ENCODE measurements around the gene AHDC1.

Gene AHDC1

DNA sequence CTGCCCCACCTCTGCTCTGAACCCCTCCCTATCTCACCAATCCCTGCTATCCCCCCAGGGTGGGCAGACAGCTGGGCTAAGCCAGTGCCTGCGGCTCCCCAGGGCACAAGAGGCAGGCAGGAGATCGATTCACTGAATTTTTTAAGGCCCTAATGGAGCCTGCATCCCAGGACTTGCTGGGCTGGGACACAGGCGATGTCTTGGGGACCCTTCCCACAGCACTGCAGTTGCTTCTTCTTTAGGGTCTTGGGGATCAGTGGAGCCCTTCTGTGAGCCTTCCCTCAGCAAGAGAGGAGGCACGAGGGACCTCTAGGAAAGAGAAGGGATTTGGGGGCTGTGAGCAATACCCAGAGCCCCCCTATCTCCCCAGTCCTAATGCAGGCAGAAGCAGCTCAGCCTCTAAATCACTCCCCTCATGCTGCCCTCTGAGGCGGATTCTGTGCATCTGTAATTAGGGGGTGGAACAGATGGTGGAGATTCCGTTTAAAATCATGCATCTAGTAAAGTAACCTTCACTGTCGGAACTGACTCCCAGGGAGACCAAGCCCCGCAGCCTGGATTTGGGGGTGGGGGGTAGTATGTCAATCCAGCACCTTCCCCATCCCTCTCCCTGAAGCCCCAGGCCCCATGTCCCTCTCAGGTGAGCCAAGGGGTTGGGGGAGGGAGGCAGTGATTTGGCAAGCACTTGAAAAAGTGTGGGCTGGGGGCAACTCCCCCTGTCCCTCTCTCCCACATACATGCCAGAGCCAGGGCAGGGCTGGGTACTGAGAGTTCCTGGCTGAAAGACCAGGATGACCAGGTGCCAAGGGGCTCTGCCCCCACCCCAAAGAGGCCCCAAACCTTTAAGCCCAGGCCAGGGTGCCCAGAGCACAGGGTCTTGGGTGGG, 10.0 kb downstream of the AHDC1 start:
- no peak overlapping the region for H3K4me3 ChIP-seq (ENCODE audit: low read depth, low read length)
- peaks cover 49% of the 10 kb centered on the region for H3K4me1 ChIP-seq
- TF ChIP-seq, protein P1, sequence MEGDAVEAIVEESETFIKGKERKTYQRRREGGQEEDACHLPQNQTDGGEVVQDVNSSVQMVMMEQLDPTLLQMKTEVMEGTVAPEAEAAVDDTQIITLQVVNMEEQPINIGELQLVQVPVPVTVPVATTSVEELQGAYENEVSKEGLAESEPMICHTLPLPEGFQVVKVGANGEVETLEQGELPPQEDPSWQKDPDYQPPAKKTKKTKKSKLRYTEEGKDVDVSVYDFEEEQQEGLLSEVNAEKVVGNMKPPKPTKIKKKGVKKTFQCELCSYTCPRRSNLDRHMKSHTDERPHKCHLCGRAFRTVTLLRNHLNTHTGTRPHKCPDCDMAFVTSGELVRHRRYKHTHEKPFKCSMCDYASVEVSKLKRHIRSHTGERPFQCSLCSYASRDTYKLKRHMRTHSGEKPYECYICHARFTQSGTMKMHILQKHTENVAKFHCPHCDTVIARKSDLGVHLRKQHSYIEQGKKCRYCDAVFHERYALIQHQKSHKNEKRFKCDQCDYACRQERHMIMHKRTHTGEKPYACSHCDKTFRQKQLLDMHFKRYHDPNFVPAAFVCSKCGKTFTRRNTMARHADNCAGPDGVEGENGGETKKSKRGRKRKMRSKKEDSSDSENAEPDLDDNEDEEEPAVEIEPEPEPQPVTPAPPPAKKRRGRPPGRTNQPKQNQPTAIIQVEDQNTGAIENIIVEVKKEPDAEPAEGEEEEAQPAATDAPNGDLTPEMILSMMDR (IDR thresholded peaks at IDR 0.05; ENCODE audit: low read depth, low read length): no peak

DNA sequence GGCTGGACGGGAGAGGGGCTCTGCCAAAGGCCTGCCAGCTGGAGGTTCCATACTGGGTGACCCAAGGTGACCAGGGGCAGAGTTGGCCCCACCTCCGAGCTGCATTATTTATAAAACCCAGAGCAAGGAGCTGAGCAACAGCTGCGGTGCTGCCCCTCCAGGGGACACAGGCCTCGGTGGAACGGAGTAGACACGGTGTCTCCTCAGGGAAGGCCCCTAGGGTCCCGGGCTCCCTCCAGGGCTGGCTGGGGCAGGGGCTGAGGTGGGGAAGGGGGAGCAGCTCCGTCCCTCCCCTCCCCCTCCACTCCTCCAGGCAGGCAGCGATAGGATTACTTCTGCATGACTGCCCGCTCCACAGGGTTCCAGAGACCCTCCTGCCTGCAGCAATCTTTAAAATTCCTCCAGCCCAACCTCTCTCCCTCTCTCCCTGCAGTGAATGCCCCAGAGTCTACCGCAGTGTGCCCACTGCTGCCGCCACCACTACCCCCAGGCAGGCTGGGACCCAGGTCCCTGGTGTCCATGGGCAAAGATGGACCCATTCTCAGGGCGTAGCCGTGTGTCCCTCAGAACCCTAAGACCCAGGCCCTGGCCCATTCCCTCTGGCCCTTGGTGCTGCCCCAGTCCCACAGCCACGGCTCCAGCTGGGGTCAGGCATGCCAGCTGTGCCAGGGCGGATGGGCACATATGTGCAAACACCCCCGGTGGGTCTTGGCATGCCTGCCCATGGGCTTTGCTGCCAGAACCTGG, 10.8 kb downstream of the AHDC1 start:
- Histone ChIP-seq H3K4me3 (ENCODE audit: low read depth, low read length) (no peak overlapping the region), H3K9me3 (no peaks in the 10 kb centered on the region), H3K27me3 (no peaks in the 10 kb centered on the region), H3K36me3 (no peaks in the 10 kb centered on the region), H3K4me1 (peaks cover 43% of the 10 kb centered on the region)
- no peak for DNase-seq
- TF ChIP-seq, protein P1 (IDR thresholded peaks at IDR 0.05; ENCODE audit: low read depth, low read length): no peak

More for the DNA sequence above, 10.0 kb downstream of the AHDC1 start:
- no peaks in the 10 kb centered on the region for H3K36me3 ChIP-seq
- no peak for DNase-seq
- H3K27me3 ChIP-seq: no peaks in the 10 kb centered on the region
- H3K9me3 ChIP-seq: no peaks in the 10 kb centered on the region

DNA sequence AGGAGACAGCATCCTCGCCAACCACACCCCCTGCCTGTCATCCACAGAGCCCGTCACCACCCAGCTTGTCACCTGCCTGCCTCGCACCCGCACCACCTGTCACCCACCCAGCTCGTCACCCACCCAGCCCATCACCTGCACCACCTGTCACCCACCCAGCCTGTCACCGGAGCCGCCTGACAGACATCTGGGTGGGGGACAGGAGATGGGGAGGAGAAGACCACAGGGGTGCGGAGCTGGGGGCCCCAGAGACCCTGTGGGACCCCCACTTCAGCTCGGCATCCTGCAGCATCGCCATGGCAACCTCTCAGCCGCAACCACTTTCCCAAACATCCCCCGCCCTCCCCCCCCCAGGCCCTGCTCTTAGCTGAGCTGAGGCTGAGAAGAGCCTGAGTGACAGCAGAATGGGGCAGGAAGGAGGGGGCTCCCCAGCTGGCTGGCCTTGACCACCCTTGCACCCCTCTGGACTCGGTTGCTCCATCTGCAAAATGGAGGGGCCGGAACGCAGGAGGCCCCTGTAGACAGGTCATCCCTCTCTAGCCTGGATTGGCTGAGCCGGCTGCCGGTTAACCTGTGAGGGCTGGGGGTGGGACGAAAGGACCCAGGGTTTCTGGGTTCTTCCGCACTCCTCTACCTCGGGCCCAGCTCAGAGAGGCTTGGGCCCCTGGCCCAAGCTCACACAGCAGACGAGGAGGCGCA, 11.6 kb downstream of the AHDC1 start:
- no peaks in the 10 kb centered on the region for H3K27me3 ChIP-seq
- H3K4me1 ChIP-seq: peaks cover 37% of the 10 kb centered on the region
- H3K36me3 ChIP-seq: no peaks in the 10 kb centered on the region
- DNase-seq: no peak
- no peak overlapping the region for H3K4me3 ChIP-seq (ENCODE audit: low read depth, low read length)
- no peaks in the 10 kb centered on the region for H3K9me3 ChIP-seq
- TF ChIP-seq, protein P1 (IDR thresholded peaks at IDR 0.05; ENCODE audit: low read depth, low read length): no peak

DNA sequence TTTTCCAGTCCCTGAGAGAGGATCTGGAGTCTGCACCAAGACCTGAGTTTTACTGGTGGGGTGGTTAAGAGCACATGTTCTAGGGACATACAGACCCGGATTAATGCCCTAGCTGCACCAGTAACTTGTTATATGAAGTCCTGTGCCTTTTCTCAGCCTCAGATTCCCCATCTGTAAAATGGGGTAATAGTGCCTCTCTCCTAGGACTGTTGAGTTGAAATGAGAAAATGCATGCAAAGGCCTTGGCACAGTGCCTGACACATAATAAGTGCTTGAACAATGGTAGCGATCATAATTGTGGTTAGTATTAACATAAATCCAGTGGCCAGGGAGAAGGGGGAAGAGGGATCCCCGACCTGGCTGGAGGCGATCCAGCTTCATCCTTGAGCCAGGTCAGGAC, 12.3 kb downstream of the AHDC1 start:
- Histone ChIP-seq H3K9me3 (no peaks in the 10 kb centered on the region), H3K4me3 (ENCODE audit: low read depth, low read length) (no peak overlapping the region), H3K27me3 (no peaks in the 10 kb centered on the region), H3K36me3 (no peaks in the 10 kb centered on the region), H3K4me1 (peaks cover 33% of the 10 kb centered on the region)
- TF ChIP-seq, protein P1 (IDR thresholded peaks at IDR 0.05; ENCODE audit: low read depth, low read length): no peak
- DNase-seq: no peak

DNA sequence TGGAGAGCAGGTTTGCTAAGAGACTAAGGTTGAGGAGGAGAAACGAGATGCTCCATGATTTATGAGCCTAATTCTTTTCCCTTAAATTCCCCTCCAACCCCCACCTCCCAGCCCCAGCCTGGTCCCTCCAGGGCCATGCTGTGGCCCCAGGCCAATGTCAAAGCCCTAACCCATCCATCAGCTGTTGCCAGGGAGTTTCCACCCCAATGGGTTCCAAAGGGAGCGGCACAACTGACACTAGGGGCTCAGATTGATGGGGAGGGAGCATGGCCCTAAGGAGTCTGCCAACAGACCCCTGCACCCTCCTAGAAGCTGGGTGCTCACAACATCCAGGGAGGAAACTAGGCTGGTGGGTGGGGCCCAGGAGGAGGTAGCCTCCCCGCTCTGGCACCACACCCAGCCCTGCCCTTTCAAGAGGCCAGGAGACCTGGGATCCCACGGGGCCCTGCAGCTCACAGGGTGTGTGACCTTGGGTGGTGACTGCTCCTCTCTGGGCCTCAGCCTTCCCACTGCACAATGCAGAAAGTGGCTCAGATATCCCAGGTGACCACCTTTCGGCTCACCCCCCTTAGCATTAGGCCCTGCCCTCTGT, 12.9 kb downstream of the AHDC1 start:
- Histone ChIP-seq H3K4me1 (peaks cover 31% of the 10 kb centered on the region), H3K4me3 (ENCODE audit: low read depth, low read length) (no peak overlapping the region), H3K27me3 (no peaks in the 10 kb centered on the region), H3K9me3 (no peaks in the 10 kb centered on the region), H3K36me3 (no peaks in the 10 kb centered on the region)
- no peak for DNase-seq
- TF ChIP-seq, protein P1 (IDR thresholded peaks at IDR 0.05; ENCODE audit: low read depth, low read length): no peak

Measured in BE2C (cell line).